ENCODE data around the gene INTS2. TPM values are rescaled to one million over a fixed set of nuclear protein-coding genes. Genes with fewer than 3 reads are reported as not detected.
"Not testable (repeated sequence)": the region's sequence is repeated elsewhere in the genome, so short reads cannot be mapped to it uniquely, and the experiment has no call there.

Gene INTS2
- total RNA-seq, 1 donor from 2014 or later: 20.3 TPM

DNA sequence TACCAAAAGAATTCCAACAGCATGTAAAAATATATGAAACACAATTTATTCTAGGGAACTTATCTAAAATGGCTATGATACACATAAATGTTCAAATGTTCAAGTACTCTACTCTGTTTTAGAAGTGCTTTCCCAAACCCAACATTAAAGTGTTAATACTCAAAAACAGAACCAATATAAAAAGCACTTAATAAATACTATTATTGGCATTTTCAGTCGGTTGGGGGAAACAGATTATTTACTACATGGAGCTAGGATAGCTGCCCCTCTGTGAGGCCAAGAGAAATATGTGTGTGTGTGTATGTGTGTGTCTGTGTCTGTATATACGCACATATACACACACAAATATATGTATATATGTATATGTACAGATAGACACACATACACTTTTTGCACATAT, 32.4 kb downstream of the INTS2 start:
- DNase-seq: no peak

DNA sequence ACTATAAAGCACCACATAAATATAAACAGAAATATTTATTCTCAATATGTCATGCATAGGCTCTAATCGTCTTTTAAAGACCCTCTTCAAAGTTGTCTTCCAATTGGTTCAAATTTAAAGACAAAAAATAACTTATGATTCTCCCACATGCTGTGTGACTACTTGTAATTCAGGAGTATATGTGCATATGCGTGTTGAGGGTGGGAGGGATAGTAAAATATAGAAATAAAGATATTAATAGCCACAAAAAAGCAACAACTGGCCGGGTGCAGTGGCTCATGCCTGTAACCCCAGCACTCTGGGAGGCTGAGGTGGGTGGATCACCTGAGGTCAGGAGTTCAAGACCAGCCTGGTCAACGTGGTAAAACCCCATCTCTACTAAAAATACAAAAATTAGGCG, 33.5 kb downstream of the INTS2 start:
- not testable (repeated sequence) for DNase-seq

DNA sequence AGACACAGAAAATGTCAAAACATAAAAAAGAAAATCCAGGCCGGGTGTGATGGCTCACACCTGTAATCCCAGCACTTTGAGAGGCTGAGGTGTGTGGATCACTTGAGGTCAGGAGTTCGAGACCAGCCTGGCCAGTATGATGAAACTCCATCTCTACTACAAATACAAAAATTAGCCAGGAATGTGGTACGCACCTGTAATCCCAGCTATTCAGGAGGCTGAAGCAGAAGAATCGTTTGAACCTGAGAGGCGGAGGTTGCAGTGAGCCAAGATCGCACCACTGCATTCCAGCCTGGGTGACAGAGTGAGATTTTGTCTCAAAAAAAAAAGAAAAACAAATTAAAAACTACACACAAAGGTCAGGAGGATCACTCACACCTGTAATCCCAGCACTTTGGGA, 40.0 kb downstream of the INTS2 start:
- not testable (repeated sequence) for DNase-seq

DNA sequence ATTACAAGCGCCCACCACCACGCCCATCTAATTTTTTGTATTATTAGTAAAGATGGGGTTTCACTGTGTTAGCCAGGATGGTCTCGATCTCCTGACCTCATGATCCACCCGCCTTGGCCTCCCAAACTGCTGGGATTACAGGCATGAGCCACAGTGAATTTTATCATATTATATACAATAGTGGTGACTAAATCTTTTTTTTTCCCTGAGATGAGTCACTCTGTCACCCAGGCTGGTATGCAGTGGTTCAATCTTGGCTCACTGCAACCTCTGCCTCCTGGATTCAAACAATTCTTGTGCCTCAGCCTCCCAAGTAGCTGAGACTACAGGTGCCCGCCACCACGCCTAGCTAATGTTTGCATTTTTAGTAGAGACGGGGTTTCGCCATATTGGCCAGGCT, 41.9 kb downstream of the INTS2 start:
- not testable (repeated sequence) for DNase-seq

DNA sequence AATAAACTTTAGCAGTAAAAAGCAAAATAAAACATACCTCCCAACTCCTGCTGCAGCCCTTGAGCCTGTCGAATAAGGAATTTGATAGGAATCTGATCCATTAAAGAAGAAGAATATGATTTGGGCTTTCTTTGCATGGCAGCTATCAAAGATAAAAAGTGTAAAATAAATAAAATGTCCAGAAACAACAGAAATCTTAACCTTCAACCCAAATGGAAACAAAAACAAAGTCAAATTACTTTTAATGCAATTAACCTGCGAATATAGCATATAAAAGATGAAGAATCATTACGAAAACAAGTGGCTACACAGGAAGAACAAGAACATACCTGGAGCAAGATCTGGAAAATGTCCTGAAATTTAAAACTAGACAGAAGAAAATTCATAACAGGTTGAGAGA, 42.9 kb downstream of the INTS2 start:
- no peak for DNase-seq

DNA sequence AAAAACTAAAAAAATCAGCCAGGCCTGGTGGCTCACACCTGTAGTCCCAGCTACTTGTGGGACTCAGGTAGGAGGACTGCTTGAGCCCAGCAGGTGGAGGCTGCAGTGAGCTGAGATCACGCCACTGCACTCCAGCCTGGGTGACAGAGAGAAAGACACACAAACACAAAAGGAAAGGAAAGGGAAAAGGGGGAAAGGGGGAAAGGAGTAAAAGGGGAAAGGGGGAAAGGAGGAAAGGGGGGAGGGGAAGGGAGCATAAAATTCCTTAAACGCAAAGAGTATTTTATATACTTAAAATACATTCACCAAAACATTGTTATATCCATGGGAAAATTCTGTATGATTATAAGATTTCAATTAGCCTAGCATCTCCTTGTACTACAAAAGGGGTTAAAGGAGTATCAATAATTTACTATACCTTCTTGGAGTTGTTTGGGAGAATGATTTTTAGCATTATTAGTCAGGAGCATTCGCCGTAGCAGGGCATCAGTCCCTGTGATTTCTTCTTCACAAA, 47.1 kb downstream of the INTS2 start:
- DNase-seq: no peak

DNA sequence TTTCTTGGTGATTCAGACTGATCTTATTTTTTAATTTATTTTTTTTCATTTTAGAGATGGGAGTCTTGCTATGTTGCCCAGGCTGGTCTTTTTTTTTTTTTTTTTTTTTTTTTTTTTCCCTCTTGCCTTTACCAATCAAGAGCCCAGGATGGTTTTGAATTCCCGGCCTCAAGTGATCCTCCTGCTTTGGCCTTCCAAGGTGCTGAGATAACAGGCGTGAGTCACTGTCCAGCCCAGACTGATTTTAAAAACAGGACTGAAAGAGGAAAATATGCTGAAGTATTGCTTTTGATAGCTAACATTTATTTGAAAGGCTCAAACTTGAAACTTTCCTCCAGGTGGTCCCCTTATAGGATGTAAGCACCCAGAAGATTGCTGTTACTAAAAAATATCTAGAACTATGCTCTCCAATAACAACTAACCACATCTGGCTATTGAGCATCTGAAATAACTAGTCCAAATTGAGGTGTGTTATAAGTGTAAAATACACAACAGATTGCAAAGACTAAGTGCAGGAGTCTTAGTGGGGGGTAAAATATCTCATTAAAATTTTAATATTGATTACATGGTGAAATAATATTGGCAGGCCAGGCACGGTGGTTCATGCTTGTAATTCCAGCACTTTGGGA, 48.7 kb downstream of the INTS2 start:
- no peak for DNase-seq

DNA sequence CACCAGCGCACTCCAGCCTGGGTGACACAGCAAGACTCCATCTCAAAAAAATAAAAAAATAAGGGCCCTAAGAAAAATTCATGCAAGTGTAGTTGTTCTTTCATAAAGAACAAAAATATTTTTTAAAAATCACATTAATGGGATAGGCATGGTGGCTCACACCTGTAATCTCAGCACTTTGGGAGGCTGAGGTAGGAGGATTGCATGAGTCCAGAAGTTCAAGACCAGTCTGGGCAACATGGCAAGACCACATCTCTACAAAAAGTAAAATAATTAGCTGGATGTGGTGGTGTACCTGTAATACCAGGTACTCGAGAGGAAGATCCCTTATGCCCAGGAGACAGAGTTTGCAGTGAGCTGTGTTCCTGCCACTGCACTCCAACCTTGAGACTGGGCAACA, 49.3 kb downstream of the INTS2 start:
- no peak for DNase-seq

DNA sequence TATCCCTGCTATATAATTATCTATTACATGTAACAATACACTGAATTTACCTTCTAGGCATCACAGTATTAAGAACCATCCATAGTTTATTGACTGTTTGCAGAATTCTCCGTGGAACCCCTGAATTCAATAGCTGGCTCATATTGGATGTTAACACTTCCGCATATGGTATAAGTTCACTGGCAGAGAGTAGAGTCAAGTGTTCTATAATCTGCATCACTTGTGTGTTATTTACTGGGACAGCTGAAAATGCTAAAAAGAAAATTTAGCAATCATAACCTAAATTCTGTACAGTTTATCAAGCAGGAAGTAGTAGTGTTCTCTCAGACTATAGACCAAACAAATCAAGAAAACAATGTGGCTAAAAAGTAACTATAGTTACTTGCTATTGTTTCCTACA, 49.9 kb downstream of the INTS2 start:
- no peak for DNase-seq

DNA sequence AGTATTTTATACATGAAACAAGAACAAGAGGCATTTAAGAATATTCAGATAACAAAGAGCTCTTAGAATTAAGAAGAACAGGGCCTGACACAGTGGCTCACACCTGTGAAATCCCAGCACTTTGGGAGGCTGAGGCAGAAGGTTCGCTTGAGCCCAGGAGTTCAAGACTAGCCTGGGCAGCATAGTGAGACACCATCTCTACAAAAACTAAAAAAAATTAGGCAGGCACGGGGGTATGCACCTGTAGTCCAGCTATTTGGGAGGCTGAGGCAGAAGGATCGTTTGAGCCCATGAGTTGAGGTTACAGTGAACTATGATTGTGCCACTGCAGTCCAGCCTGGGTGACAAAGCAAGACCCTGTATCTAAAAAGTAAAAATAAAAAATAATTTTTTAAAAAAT, 52.0 kb downstream of the INTS2 start:
- DNase-seq: no peak

DNA sequence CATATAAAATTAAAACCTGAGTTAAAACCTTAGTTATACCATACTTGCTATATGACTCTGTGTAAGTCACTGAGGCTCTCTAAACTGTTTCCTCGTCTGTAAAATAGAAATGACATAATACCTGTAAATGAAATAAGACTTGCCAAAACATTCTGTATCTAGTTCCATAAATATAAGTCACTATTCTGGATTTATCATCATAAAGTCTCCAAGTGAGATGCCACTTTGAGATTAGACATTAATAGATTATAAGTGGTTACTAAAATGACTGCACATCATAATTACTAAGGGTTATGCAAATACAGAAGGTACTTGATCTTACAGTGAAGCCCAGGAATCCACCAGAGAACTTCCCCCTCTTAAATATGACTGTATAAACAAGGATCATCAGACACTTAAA, 52.5 kb downstream of the INTS2 start:
- DNase-seq: no peak

DNA sequence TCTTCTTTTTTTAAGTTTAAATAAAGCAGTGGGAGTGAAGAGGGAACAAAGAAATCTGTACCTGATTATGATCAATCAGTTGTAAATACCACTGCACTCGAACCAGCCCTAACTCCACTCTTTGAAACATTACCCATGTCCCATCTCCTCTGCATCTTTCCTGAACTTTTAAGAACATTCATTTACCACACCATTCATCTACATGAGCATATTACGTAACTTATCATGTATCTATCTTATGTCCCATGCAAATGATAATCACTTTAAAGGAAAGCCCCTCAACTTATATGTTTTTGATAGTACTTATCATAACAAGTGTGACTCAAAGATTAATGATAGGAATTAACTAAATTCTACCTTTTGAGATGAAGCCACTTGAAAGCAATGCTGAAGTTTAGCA, 53.7 kb downstream of the INTS2 start:
- DNase-seq: no peak

DNA sequence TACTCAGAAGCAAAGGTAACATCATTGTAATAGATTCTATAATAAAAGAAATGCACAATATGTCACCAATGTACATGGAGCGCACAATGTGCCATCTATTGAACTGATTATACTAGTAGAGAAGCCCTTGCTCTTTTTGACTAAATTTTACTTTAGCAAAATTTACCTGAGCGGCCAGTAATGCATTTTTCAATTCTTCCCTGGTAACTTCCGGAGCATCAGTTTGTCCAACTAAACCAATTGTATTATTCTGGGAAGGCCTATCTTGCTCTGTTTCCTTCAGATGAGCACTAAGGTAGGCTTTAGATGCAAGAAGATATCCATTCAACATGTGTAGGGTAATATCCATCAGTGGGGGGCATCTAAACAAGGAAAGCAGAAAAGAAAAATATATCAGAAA, 55.7 kb downstream of the INTS2 start:
- DNase-seq: no peak

DNA sequence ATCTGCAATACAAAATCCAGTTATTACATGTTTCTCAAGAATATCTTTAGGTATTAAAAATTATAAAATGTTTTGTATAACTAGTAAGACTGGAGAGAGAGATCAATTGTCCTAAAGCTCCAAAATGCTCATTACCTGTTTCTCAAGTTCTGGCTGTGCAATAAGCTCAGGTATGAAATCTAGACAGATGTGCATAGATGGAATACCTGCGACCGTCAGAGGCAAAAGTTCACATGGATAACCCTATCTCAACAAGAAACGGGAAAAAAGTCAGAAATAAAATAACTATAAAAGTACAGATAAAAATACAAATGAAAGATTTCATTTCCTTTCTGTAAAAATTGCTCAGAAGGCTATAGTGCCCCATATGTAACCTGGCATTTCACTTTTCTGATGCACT, 58.6 kb downstream of the INTS2 start:
- no peak for DNase-seq

DNA sequence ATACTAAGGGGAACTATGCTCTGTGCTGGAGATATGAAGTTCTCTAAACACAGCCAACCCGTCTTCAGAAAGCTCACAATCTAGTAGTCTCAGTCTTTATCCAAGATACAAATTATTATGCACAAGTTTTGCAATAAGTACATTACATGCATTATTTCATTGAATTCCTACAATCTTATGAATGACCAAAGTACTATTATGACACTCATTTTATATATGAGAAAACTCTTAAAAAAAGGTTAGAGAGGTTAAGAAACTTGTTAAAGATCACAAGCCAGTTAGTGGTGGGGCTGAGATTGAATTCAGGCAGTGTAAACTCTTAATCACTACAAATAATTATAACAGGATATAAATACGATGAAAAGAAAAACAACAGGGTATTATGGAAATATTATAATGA, 59.7 kb downstream of the INTS2 start:
- no peak for DNase-seq

DNA sequence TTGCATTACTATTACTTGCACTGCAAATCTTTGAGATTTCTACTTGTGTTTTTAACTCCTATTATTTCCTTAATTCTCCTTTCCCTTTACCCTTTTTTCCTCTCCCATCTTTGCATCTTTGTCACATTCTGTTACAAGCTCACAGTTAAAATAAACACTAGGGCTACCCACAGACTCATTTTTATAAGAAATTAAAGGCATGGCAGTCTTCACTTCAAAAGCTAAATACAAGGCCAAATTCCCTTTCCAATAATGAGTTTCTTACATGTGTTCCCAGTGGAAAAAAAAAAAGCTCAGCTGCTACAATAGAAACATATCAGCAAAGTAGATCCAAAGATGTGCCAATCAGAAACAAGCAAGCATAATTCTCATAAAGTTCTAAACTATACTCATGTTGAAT, 60.7 kb downstream of the INTS2 start:
- no peak for DNase-seq

DNA sequence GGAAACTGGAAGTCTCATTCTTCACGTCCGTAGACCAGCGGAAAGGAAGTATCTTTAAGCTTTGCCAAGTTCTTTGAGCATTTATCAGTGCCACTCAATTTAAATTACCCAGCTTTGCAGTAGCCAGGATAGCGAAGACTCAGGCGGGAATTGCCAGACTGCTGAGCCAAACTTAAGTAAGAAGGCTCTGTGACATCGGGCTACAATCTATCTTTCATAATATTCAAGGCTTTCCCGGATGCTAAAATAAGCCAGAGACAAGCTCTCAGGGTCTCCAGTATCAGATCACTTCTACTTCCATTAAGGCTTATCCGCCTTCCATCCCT, 64.0 kb downstream of the INTS2 start:
- no peak for DNase-seq

DNA sequence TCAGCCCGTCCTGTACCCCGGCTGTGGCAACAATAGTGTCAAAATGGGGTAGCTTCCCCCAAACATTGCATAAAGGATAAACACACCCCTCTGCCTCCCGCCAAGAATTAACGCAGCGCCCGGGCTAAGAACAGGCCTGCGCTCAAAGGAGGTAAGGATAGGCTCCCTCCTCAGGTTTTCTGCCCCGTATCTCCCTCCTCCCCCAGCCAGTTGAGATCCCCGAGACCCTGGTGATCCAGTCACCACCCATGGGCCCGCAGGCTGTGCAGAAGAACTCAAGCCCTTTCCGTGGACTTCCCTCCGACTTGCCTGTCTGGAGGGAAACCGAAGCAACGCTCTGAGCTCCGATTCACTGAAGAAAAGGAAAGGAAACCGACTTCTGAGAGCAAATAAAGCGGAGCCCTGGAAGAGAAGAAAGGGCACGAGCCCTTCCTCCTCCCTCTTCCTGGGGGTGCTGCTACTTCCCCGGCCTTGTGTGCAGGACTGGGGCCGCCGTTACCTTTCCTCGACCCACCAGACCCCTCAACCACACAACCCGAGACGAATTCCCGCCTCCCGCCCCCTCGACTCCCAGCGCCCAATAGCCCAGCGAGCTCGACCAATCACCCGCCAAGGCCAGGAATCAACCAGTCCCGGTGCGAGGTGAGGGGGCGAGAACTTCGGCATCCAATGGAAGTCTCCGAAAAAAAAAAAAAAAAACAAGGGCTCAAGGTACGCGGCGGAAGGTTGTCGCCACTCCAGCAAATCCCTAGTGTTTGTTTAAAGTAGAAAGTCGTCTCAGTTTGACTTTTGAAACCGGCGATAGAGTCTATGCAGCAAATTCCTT, 64.6 kb downstream of the INTS2 start, which contains the start of gene BRIP1:
Gene BRIP1 (minus strand): TSS at position 554 of the 826 bp plus-strand sequence. CDS start 1,989 bp downstream, outside the sequence.
- DNase-seq: peak; percentile 96

DNA sequence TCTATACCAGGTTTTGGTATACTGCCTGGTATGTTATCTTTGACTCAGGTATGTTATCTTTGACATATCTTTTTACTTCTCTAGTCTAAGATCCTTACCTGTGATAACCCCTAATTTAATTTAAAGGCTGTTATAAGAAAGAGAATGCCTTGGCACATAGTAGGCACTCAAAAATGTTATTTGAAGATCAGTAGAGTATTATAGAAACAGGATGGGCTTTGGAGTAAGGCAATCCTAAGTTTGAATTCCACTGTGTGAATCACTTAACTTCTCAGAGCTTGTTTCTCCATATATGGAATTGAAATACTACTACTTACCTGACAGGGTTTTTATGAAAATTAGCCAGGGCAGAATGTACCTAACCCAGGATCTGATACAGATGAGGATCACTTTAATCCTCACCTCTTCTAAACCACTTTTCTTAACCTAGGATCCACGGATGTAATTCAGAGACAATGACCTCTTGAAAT, 65.6 kb downstream of the INTS2 start:
- DNase-seq: peak; percentile 23

DNA sequence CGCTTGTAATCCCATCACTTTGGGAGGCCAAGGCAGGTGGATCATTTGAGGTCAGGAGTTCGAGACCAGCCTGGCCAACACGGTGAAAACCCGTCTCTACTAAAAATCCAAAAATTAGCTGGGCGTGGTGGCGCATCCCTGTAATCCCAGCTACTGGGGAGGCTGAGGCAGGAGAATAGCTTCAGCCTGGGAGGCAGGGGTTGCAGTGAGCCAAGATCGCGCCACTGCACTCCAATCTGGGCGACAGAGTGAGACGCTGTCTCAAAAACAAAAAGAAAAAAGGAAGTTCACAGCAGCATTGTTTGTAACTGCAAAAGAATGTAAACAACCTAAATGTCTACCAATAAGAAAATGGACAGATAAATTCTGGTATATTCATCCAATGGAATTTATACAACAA, 67.4 kb downstream of the INTS2 start:
- DNase-seq: not testable (repeated sequence)

DNA sequence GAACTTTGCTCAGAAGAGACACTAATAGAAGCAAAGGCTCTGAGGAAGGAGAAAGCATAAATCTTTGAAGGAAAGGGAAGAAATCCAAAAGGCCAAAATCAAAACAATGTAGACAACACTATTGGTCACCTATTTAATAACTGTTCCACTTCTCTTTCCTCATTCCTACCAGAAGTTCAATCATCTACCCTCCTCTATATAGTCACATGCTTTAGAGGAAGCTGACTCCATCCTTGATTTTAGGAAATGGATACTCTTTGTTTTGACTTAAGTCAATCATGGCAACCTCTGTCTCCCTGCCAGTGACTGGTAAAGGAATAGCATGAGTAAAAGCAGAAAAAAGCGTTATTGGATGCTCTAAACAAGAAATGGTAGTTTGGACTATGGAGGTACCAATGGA, 71.7 kb downstream of the INTS2 start:
- no peak for DNase-seq

DNA sequence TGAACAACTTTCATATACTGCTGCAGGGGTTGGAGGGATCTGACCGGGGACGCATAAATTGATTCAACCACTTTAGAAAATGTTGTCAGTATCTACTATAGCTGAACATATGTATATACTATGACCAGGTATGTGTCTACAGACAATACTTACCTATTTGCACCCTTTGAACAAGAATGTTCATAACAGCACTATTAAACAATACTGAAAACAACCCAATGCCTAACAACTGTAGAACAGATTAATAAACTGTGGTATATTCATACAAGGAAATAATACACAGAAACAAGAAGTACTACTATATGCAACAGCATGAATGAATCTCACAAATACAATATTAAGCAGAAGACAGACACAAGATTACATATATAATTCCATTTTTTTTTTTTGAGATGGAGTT, 74.9 kb downstream of the INTS2 start:
- no peak for DNase-seq

DNA sequence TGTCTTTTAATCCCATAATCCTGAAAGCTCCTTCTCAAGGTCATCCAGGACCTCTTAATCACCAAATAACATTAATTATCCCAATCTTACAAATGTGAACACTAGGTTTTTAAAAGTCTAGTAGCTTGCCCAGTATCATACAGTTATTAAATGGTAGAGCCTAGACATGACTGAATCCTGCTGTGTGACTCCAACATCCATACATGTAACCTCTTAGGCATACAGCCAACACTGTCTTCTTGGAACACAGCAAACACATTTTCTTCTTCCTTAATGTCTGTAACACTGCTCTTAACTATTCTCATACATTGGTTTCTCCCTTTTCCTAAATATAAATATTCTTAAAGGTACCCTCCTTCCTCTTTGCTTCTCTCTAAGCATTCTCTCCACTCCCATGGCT, 78.1 kb downstream of the INTS2 start:
- DNase-seq: no peak

DNA sequence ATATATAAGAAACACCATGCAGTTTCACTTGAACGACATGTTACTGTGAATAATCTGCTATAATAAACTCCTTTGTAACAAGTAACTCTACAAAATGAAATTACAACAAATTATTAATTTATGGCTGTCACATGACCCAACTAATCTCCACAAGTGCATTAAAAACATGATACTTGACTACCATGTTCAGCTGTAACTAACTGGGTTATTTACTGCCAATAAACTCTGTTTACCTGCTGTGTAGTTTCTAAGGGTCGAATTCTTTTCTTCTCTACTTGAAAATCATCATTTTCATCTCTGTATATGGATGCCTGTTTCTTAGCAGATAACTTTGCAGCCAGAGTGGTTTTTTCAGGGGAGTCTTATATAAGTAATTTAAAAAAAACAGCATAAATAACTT, 78.9 kb downstream of the INTS2 start:
- no peak for DNase-seq

All from dermis blood vessel endothelial cell (primary cell).